GM21381 (cell line): ENCODE results near the gene GPN1.
"Not testable (repeated sequence)": the region's sequence is repeated elsewhere in the genome, so short reads cannot be mapped to it uniquely, and the experiment has no call there.

Source experiments
- ATAC-seq: cut with Tn5 transposase; IDR thresholded peaks from one replicate; pipeline ENCODE4 v1.9.1; 2021; ENCODE audit warnings: mild to moderate bottlenecking, moderate library complexity; ENCODE audit not compliant: unreplicated experiment

The GPN1 gene

GRCh38 chr2:27664622-27665363 lies 35.9 kb downstream of the GPN1 start:
- ATAC-seq, result no peak

GRCh38 chr2:27667446-27667845 lies 38.6 kb downstream of the GPN1 start:
- ATAC-seq, result no peak

- ATAC-seq, result no peak
Measured at GRCh38 chr2:27671235-27671634, 42.4 kb downstream of the GPN1 start.

GRCh38 chr2:27672723-27673486 lies 44.1 kb downstream of the GPN1 start:
- ATAC-seq, result no peak

DNA sequence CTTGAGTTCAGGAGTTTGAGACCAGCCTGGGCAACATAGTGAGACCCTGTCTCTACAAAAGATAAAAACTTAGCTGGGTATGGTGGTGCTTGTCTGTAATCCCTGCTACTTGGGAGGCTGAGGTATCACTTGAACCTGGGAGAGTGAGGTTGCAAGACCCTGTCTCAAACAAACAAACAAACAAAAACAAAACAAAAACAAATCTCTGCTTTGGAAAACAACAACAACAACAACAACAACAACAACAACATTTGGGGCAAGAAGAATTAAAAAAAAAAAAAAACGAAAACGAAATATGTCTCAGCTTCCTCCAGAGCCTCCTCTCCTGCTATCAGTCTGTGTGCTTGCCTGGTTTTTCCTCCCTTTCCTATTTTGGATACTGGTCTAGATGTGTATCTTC lies 51.7 kb downstream of the GPN1 start:
- no peak for ATAC-seq

GRCh38 chr2:27681841-27682240 lies 53.0 kb downstream of the GPN1 start:
- no peak for ATAC-seq

GRCh38 chr2:27682334-27682771 lies 53.5 kb downstream of the GPN1 start:
- not testable (repeated sequence) for ATAC-seq

DNA sequence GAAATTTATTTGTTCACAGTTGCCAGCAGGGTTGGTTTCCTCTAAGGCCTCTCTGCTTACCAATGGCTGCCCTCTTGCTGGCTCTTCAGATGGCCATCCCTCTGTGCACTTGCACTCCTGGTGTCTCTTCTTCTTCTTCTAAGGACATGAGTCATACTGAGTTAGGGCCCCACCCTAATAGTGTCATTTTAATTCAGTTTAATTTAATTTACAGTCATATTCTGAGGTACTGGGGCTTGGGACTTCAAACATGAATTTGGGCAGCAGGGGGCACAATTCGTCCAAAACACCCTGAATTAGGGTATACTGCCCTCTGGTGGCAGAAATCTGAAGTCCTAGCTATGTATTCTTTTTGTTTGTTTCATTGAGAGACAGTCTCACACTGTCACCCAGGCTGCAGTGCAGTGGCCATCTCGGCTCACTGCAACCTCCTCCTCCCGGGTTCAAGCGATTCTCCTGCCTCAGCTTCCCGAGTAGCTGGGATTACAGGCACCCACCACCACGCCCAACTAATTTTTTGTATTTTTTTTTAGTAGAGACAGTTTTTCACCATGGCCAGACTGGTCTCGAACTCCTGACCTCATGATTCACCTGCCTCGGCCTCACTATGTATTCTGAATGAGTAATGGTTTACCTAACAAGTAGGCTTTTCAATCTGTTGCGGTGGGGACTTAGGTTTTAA lies 54.7 kb downstream of the GPN1 start:
- peak; percentile 74 for ATAC-seq

DNA sequence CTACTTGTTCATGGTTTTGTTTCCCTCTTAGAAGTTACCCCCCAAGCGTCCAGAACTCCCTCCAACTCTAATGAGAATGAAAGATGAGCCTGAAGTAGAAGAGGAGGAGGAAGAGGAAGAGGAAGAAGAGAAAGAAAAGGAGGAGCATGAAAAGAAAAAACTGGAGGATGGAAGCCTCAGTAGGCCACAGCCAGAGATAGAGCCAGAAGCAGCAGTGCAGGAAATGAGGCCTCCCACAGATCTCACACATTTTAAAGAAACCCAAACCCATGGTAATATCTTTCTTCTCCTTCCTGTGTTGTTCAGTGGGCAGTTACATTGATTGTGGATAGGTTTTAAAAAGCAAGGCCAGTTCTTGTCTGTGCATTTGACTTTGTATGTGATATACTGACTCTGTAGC lies 56.2 kb downstream of the GPN1 start:
- not testable (repeated sequence) for ATAC-seq

GRCh38 chr2:27685577-27685976 lies 56.7 kb downstream of the GPN1 start:
- no peak for ATAC-seq

- ATAC-seq, result no peak
Measured at GRCh38 chr2:27687232-27687631, 58.4 kb downstream of the GPN1 start.

- ATAC-seq, result no peak
Measured at GRCh38 chr2:27689424-27689823, 60.6 kb downstream of the GPN1 start.

DNA sequence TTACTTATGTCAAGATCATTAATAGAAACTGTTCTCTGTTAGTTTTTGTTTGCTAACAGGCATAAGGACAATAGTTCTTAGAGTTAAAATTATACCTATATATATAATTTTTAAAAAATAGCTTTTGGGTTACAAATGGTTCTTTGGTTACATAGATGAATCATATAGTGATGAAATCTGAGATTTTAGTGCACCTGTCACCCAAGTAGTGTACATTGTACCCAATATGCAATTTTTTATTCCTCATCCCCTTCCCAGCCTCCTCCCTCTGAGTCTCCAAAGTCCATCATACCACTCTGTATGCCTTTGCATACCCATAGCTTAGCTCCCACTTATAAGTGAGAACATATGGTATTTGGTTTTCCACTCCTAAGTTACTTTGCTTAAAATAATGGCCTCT lies 61.2 kb downstream of the GPN1 start:
- no peak for ATAC-seq

DNA sequence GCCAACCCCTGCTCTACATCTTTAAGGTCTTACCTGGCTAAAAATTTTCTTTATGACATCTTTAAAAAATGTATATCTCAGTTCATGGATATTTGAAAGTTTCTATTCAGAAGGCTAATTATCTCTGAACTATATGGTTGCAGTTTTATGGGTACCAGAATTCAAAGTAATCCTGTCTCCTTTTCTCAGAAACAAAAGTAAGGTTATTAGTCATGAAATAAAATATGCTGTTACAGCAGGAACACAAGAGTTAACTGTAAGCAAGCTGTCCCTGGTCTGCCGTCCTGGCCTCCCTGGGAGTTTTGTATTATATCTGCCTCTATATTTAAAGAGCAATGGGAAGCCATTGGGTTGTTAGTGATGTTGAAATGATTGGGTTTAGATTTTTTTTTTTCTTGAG lies 68.8 kb downstream of the GPN1 start:
- ATAC-seq, result no peak
